SJSA1 (cell line): ENCODE measurements around the gene CD226. TPM values are rescaled to one million over a fixed set of nuclear protein-coding genes. Genes with fewer than 3 reads are reported as not detected.

Experiments used
- DNase-seq, 2 experiments: peaks; one replicate each; pipeline ENCODE4 v3.0.0-alpha.2; 2015 to 2020; ENCODE audit warnings: low spot score in 2 of 2, low read depth in 1 of 2
- H3K27ac ChIP-seq: fragments of 250-450 bp; sonication (Bioruptor Pico); 2 replicates; pipeline ENCODE4 v1.5.1; 2020; ENCODE audit warnings: mild to moderate bottlenecking, moderate library complexity
- H3K27me3 ChIP-seq: fragments of 250-450 bp; sonication (Bioruptor Pico); replicated peaks from 2 replicates; pipeline ENCODE4 v1.5.1; 2020; ENCODE audit warnings: mild to moderate bottlenecking, moderate library complexity
- H3K36me3 ChIP-seq: fragments of 250-450 bp; sonication (Bioruptor Pico); 2 replicates; pipeline ENCODE4 v1.5.1; 2020; ENCODE audit warnings: mild to moderate bottlenecking
- H3K4me1 ChIP-seq: fragments of 250-450 bp; sonication (Bioruptor Pico); replicated peaks from 2 replicates; pipeline ENCODE4 v1.6.1; 2021; ENCODE audit warnings: mild to moderate bottlenecking
- H3K4me3 ChIP-seq: fragments of 250-450 bp; sonication (Bioruptor Pico); 2 replicates; pipeline ENCODE4 v1.5.1; 2020; ENCODE audit warnings: mild to moderate bottlenecking
- H3K9me3 ChIP-seq: fragments of 250-450 bp; sonication (Bioruptor Pico); replicated peaks from 2 replicates; pipeline ENCODE4 v1.5.1; 2020; ENCODE audit warnings: mild to moderate bottlenecking
- total RNA-seq: library from RNA; depleted of rRNA; stranded (reverse); fragments of >200 nt; shearing (Covaris generic); gene quantifications from 2 replicates; pipeline ENCODE4 v1.2.3, GENCODE V29; 2014

Gene CD226
- total RNA-seq, 1 experiment from 2014 or later: 0.39 TPM

DNA sequence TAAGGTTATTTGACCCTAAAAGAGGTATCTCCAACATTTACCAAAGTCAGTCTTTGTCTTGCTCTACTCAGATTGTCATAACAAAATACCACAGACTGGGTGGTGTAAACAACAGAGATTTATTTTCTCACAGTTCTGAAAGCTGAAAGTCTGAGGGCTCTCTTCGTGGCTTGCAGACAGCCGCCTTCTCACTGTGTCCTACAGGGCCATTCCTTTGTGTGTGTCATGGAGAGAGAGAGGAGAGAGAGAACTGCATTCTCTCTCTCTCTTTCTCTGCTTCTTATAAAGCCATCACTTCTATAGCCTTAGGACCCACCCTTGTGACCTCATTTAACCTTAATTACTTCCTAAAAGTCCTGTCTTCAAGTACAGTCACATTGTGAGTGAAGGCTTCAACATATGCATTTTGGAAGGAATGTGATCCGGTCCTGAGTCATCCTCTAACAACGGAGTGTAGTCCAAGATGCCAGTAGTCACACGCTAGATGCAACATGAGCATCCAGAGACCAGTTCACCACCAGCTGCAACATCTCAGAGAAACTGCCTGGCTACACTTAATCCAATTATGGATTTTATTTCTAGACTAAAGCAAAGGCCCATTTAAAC is 130.2 kb downstream of the CD226 start:
- H3K27me3 ChIP-seq: no peaks in the 10 kb centered on the region
- no peaks in the 10 kb centered on the region for H3K36me3 ChIP-seq
- DNase-seq: no peak
- H3K4me1 ChIP-seq: no peaks in the 10 kb centered on the region
- H3K27ac ChIP-seq: no peak overlapping the region
- H3K9me3 ChIP-seq: no peaks in the 10 kb centered on the region
- H3K4me3 ChIP-seq: no peak overlapping the region

- H3K4me1 ChIP-seq: no peaks in the 10 kb centered on the region
- no peaks in the 10 kb centered on the region for H3K27me3 ChIP-seq
- H3K4me3 ChIP-seq: no peak overlapping the region
- H3K9me3 ChIP-seq: no peaks in the 10 kb centered on the region
- DNase-seq: no peak
- H3K36me3 ChIP-seq: no peaks in the 10 kb centered on the region
- no peak overlapping the region for H3K27ac ChIP-seq
Measured at GRCh38 chr18:69814861-69815385, 132.8 kb downstream of the CD226 start.

DNA sequence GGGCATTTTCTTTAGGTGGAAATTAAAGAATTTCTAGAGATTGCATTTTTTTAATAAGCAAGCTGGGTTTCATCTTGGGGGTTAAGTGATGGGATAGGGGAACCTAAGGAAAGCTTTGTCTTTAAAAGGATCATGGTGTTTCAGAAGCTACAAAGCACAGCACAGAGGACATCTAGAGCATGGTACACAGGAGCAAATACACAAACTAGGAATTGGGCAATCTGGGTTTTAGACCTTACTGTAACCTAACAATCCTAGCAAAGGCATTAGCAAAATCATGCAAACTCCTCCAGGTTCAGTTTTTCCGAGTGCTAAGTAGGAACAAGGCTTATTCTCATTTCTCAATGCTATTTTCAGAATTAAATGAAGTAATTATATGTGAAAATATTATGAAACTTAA is 134.1 kb downstream of the CD226 start:
- Histone ChIP-seq H3K36me3 (no peaks in the 10 kb centered on the region), H3K4me1 (no peaks in the 10 kb centered on the region), H3K27ac (no peak overlapping the region), H3K27me3 (no peaks in the 10 kb centered on the region), H3K9me3 (no peaks in the 10 kb centered on the region), H3K4me3 (no peak overlapping the region)
- DNase-seq: no peak

DNA sequence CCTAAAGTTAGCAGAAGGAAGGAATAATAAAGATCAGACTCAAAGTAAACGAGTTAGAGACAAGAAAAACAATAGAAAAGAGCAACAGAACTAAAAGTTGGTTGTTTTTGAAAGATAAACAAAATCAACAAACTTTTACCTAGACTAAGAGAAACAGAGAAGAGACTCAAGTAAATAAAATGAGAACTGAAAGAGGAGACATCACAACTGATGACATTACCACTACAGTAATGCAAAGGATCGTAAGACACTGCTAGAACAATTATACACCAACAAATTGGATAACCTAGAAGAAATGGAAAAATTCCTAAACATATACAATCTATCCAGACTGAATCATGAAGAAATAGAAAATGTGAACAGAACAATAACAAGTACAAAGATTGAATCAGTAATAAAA is 139.3 kb downstream of the CD226 start:
- no peak overlapping the region for H3K4me3 ChIP-seq
- no peak for DNase-seq
- no peaks in the 10 kb centered on the region for H3K27me3 ChIP-seq
- no peaks in the 10 kb centered on the region for H3K4me1 ChIP-seq
- H3K27ac ChIP-seq: no peak overlapping the region
- H3K9me3 ChIP-seq: no peaks in the 10 kb centered on the region
- no peaks in the 10 kb centered on the region for H3K36me3 ChIP-seq

DNA sequence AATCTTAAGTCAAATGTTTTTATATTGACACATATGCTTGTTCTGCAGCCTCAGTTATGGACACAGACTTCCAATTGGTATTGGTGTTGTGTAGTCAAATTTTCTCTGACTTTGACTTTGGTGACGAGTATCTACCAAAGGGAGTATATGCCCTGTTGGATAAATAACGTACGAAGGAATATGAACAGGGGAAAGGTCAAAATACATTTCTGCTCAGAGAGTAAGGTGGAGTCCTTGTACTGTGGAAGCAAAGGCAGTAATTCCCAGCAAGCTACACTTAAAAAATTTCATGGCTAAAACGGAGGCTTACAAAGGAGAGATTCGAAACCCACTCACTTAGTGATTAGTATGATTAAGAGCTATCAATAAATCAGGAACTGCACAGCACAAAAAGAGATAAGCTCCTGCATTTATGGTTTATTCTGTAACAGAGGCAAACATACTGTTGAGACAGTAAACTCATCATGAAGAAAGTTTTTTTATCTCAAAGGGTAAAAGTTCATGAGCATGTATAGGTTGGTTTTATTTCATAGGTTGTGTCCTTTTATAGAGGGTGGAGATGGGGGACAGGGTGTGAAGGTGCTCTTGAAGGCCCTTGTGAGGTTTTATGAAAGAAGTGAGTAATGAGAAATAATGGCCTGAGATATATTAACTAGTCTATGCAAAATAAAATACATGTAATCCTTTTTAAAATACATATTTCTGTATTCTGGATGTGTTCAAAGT is 142.7 kb downstream of the CD226 start:
- H3K4me1 ChIP-seq: no peaks in the 10 kb centered on the region
- DNase-seq: no peak
- H3K4me3 ChIP-seq: no peak overlapping the region
- H3K9me3 ChIP-seq: no peaks in the 10 kb centered on the region
- H3K27ac ChIP-seq: no peak overlapping the region
- H3K27me3 ChIP-seq: no peaks in the 10 kb centered on the region
- no peaks in the 10 kb centered on the region for H3K36me3 ChIP-seq
